CD14-positive monocyte (primary cell): ENCODE data around the gene C2CD5. TPM values are rescaled to one million over a fixed set of nuclear protein-coding genes. Genes with fewer than 3 reads are reported as not detected.

Experiments used
- DNase-seq, 3 donors: peaks; one replicate each; pipeline ENCODE4 v3.0.0-alpha.2; 2011 to 2022
- H2AFZ ChIP-seq: 2 replicates; pipeline ENCODE4 v1.6.0; 2012; ENCODE audit warnings: mild to moderate bottlenecking, low read depth, low read length, inconsistent platforms; ENCODE audit not compliant: insufficient read depth, poor library complexity, severe bottlenecking
- H3K27ac ChIP-seq, 2 donors: 1 replicate in 1 of 2; 2 replicates in 1 of 2; pipeline ENCODE4 v1.5.1; 2012 to 2013; ENCODE audit warnings: low read length in 2 of 2, control low read depth in 1 of 2, inconsistent platforms in 1 of 2, low read depth in 1 of 2, mild to moderate bottlenecking in 1 of 2
- H3K27me3 ChIP-seq, 2 donors: one replicate each; pipeline versions ENCODE4 v1.6.0 to v1.6.1; 2011 to 2013; ENCODE audit warnings: low read length in 2 of 2; ENCODE audit not compliant: control insufficient read depth in 2 of 2, insufficient read depth in 2 of 2
- H3K36me3 ChIP-seq, 2 donors: replicated peaks in 1 of 2; 1 replicate in 1 of 2; 2 replicates in 1 of 2; pipeline versions ENCODE4 v1.5.1 to v1.6.1; 2012 to 2013; ENCODE audit warnings: low read length in 2 of 2, control low read depth in 1 of 2, inconsistent platforms in 1 of 2, mild to moderate bottlenecking in 1 of 2; ENCODE audit not compliant: insufficient read depth in 2 of 2, control insufficient read depth in 1 of 2
- H3K4me1 ChIP-seq, 2 donors: 1 replicate in 1 of 2; 2 replicates in 1 of 2; pipeline versions ENCODE4 v1.5.1 to v1.6.1; 2012 to 2013; ENCODE audit warnings: low read length in 2 of 2, control low read depth in 1 of 2, inconsistent platforms in 1 of 2, mild to moderate bottlenecking in 1 of 2, moderate library complexity in 1 of 2; ENCODE audit not compliant: insufficient read depth in 2 of 2, control insufficient read depth in 1 of 2
- H3K4me2 ChIP-seq: replicated peaks from 2 replicates; pipeline ENCODE3; 2012; ENCODE audit warnings: low read length, moderate library complexity, mild to moderate bottlenecking; ENCODE audit not compliant: poor library complexity, severe bottlenecking; ENCODE audit errors: extremely low read depth
- H3K4me3 ChIP-seq, 3 experiments: fragments of 200-600 bp in 1 of 3; sonication (generic) in 1 of 3; replicated peaks in 1 of 3; 1 replicate in 2 of 3; 2 replicates in 1 of 3; pipeline ENCODE4 v1.5.1; 2011 to 2013; ENCODE audit warnings: low read length in 3 of 3, mild to moderate bottlenecking in 3 of 3, control low read depth in 2 of 3, low read depth in 2 of 3, inconsistent platforms in 1 of 3, moderate library complexity in 1 of 3
- H3K79me2 ChIP-seq: 2 replicates; pipeline ENCODE4 v1.6.0; 2012; ENCODE audit warnings: mild to moderate bottlenecking, control low read depth, inconsistent platforms, low read length, moderate library complexity; ENCODE audit not compliant: insufficient read depth
- H3K9ac ChIP-seq: 2 replicates; pipeline ENCODE4 v1.6.0; 2017; ENCODE audit warnings: low read length, mild to moderate bottlenecking; ENCODE audit not compliant: insufficient read depth, poor library complexity, severe bottlenecking
- H3K9me3 ChIP-seq, 2 donors: replicated peaks in 1 of 2; 1 replicate in 1 of 2; 2 replicates in 1 of 2; pipeline versions ENCODE4 v1.5.1 to v1.6.1; 2012 to 2013; ENCODE audit warnings: low read length in 2 of 2, control low read depth in 1 of 2; ENCODE audit not compliant: control insufficient read depth in 1 of 2, insufficient read depth in 1 of 2
- H4K20me1 ChIP-seq: 2 replicates; pipeline ENCODE4 v1.6.0; 2012; ENCODE audit warnings: mild to moderate bottlenecking, low read length, control low read depth, moderate library complexity; ENCODE audit not compliant: insufficient read depth
- H3K27ac Mint-ChIP-seq, 7 donors: one replicate each; pipeline ENCODE4 v1.8.0; 2020; ENCODE audit warnings: mild to moderate bottlenecking in 7 of 7, mixed read lengths in 7 of 7, moderate library complexity in 6 of 7, inconsistent platforms in 2 of 7
- H3K27me3 Mint-ChIP-seq, 3 donors: one replicate each; pipeline ENCODE4 v1.8.0; 2021 to 2022; ENCODE audit warnings: low read depth in 3 of 3, mild to moderate bottlenecking in 3 of 3, mixed read lengths in 3 of 3, moderate library complexity in 3 of 3, inconsistent platforms in 1 of 3
- H3K36me3 Mint-ChIP-seq, 2 donors: one replicate each; pipeline ENCODE4 v1.8.0; 2020; ENCODE audit warnings: mixed read lengths in 2 of 2, inconsistent platforms in 1 of 2, mild to moderate bottlenecking in 1 of 2
- H3K4me1 Mint-ChIP-seq: one replicate; pipeline ENCODE4 v1.8.0; 2020; ENCODE audit warnings: mild to moderate bottlenecking, mixed read lengths
- H3K4me3 Mint-ChIP-seq, 2 donors: one replicate each; pipeline ENCODE4 v1.8.0; 2020; ENCODE audit warnings: mild to moderate bottlenecking in 2 of 2, mixed read lengths in 2 of 2, moderate library complexity in 1 of 2
- H3K9me3 Mint-ChIP-seq, 7 donors: one replicate each; pipeline ENCODE4 v1.8.0; 2020 to 2022; ENCODE audit warnings: mixed read lengths in 7 of 7, mild to moderate bottlenecking in 6 of 7, moderate library complexity in 6 of 7, inconsistent platforms in 2 of 7
- CTCF ChIP-seq: fragments of 200-600 bp; IDR thresholded peaks from one replicate; pipeline ENCODE4 v1.8.0; 2022; ENCODE audit warnings: antibody characterized with exemption, mild to moderate bottlenecking
- WGBS: methylation state at CpG from one replicate; pipeline ENCODE4 v1.1.5; 2013; ENCODE audit warnings: missing lambda C conversion rate; ENCODE audit not compliant: insufficient coverage; 5-methylcytosine and 5-hydroxymethylcytosine counted together
- intact Hi-C, 2 donors: fragments of 100-400 bp; cut with micrococcal nuclease; formaldehyde crosslinking; loops; one replicate each; pipeline versions ENCODE4 v1.15.0 to v1.15.1; 2023
- polyA plus RNA-seq, 3 donors: library from polyadenylated mRNA; depleted of rRNA in 1 of 3; unstranded in 2 of 3; stranded (reverse) in 1 of 3; fragments of 300-500 nt in 2 of 3; fragments of >200 nt in 1 of 3; fragmentation: Illumina TruSeq in 2 of 3; gene quantifications; 1 replicate in 2 of 3; 2 replicates in 1 of 3; pipeline ENCODE4 v1.2.3, GENCODE V29; 2012 to 2021

C2CD5 gene
- polyA plus RNA-seq, 3 donors, result 13.0 to 22.8 (median 13.6) TPM

GRCh38 chr12:22525426-22525825 lies 18.9 kb downstream of the C2CD5 start:
- Mint-ChIP-seq H3K27me3 (no peaks in the 10 kb centered on the region), H3K27ac (peak overlapping the region in 1 of 7 donors; percentile 15), H3K9me3 (no peaks in the 10 kb centered on the region), H3K4me3 (no peak overlapping the region), H3K36me3 (peaks cover 40 to 55% of the 10 kb centered on the region in 2 donors), H3K4me1 (peaks cover 7% of the 10 kb centered on the region)
- no peak overlapping the region for H2AFZ ChIP-seq
- H3K4me3 ChIP-seq, result no peak overlapping the region
- no peaks in the 10 kb centered on the region for H3K27me3 ChIP-seq
- intact Hi-C loops, result no loop called here
- no peak overlapping the region for H3K27ac ChIP-seq
- WGBS, result no CpG with 5 or more reads among the region's 2 CpGs
- TF ChIP-seq CTCF, result no peak
- peaks cover 66 to 83% of the 10 kb centered on the region in 2 donors for H3K36me3 ChIP-seq
- peaks cover 0 to 6% of the 10 kb centered on the region in 2 donors for H3K4me1 ChIP-seq
- no peak overlapping the region for H3K9ac ChIP-seq
- H4K20me1 ChIP-seq, result peaks cover 13% of the 10 kb centered on the region
- H3K4me2 ChIP-seq, result no peak overlapping the region
- no peak for DNase-seq
- H3K9me3 ChIP-seq, result no peaks in the 10 kb centered on the region
- H3K79me2 ChIP-seq, result peaks cover 4% of the 10 kb centered on the region

GRCh38 chr12:22518998-22519397 lies 25.3 kb downstream of the C2CD5 start:
- no peaks in the 10 kb centered on the region for H3K4me1 Mint-ChIP-seq
- H3K27ac Mint-ChIP-seq, result peak overlapping the region in 2 of 7 donors; percentile 21 to 55
- Histone ChIP-seq H2AFZ (no peak overlapping the region), H3K27ac (no peak overlapping the region), H3K79me2 (no peaks in the 10 kb centered on the region), H3K4me1 (no peaks in the 10 kb centered on the region), H3K27me3 (no peaks in the 10 kb centered on the region), H3K9ac (no peak overlapping the region), H3K4me3 (no peak overlapping the region), H3K4me2 (no peak overlapping the region), H3K36me3 (peaks cover 72 to 73% of the 10 kb centered on the region in 2 donors), H4K20me1 (peaks cover 4% of the 10 kb centered on the region), H3K9me3 (no peaks in the 10 kb centered on the region)
- DNase-seq, result no peak
- peaks cover 50 to 55% of the 10 kb centered on the region in 2 donors for H3K36me3 Mint-ChIP-seq
- intact Hi-C loops, result no loop called here
- H3K4me3 Mint-ChIP-seq, result no peak overlapping the region
- TF ChIP-seq CTCF, result no peak
- no peaks in the 10 kb centered on the region for H3K9me3 Mint-ChIP-seq
- 100% methylated on average over 3 of the region's 6 CpGs for WGBS
- H3K27me3 Mint-ChIP-seq, result no peaks in the 10 kb centered on the region
